Sigmoid colon (tissue), 4 donors: ENCODE measurements around the gene CTSE.

Experiments
- CTCF ChIP-seq, 4 experiments: fragments of 450-650 bp in 3 of 4; fragments of 200-600 bp in 1 of 4; IDR thresholded peaks; one replicate each; pipeline ENCODE4 v1.5.1; 2016 to 2019; ENCODE audit warnings: antibody characterized with exemption in 4 of 4, mild to moderate bottlenecking in 3 of 4, moderate library complexity in 2 of 4
- POLR2A ChIP-seq, 2 donors: fragments of 450-650 bp; IDR thresholded peaks; one replicate each; pipeline ENCODE4 v1.6.1; 2016; ENCODE audit warnings: antibody characterized with exemption in 2 of 2, mild to moderate bottlenecking in 2 of 2, moderate library complexity in 2 of 2
- POLR2AphosphoS5 ChIP-seq, 4 donors: sonication (generic); formaldehyde crosslinking; IDR thresholded peaks; one replicate each; pipeline ENCODE4 v1.6.1; 2017; ENCODE audit warnings: antibody characterized with exemption in 4 of 4

DNA sequence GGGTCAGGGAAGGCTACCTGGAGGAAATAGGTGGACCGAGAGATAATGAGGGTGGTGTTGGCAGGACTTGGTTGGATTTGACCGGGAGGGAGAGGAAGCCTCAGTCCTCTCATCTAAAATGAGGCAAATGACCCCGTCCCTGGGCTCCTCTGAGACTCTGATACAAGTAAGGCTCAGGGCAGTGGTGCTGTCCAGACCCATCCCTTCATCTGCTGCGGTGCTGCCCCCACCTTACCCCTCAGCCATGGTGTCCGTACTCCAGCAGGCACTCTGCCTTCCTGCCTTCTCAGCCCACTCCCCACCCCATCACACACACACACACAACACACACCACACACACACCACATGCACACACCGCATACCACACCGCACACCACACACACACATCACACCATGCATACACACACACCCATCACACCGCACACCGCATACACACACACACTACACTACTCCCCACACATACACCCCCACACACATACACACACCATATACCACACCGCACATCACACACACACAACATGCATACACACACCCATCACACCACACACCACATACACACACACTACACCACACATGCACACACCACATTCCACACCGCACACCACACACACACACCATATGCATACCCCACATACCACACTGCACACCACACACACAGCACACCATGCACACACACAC lies 51.1 kb downstream of the CTSE start:
- TF ChIP-seq CTCF (IDR thresholded peaks at IDR 0.05): no peak
- no peak for TF ChIP-seq POLR2AphosphoS5 (IDR thresholded peaks at IDR 0.05)
- no peak for TF ChIP-seq POLR2A (IDR thresholded peaks at IDR 0.05)
